NCI-H524 treated with DMSO at 0.1 percent for 48 hours (cell line): ENCODE results near the gene NEMP2.
A peak's percentile ranks its signal among the peaks of the same experiment; 100 is the strongest.

Source experiments
- DNase-seq: peaks from one replicate; lab custom pipeline; 2025; lab: John Stamatoyannopoulos, UW

NEMP2 gene

GRCh38 chr2:190554357-190555006 lies 20.0 kb upstream of the NEMP2 start:
- no peak for DNase-seq

- DNase-seq: no peak
Observed at GRCh38 chr2:190553254-190553653, 18.7 kb upstream of the NEMP2 start.

GRCh38 chr2:190551928-190552327 lies 17.4 kb upstream of the NEMP2 start:
- DNase-seq: no peak

- no peak for DNase-seq
Observed at GRCh38 chr2:190550137-190550536, 15.6 kb upstream of the NEMP2 start.

GRCh38 chr2:190547886-190548285 lies 13.4 kb upstream of the NEMP2 start:
- no peak for DNase-seq

- DNase-seq: no peak
Observed at GRCh38 chr2:190546734-190547133, 12.2 kb upstream of the NEMP2 start.

GRCh38 chr2:190545555-190546385 lies 11.2 kb upstream of the NEMP2 start:
- DNase-seq: no peak

GRCh38 chr2:190545093-190545492 lies 10.6 kb upstream of the NEMP2 start:
- DNase-seq: no peak

GRCh38 chr2:190540048-190540447 lies 5.5 kb upstream of the NEMP2 start:
- DNase-seq: no peak

- no peak for DNase-seq
Observed at GRCh38 chr2:190538201-190538600, 3.7 kb upstream of the NEMP2 start.

GRCh38 chr2:190537765-190538164 lies 3.2 kb upstream of the NEMP2 start:
- no peak for DNase-seq

GRCh38 chr2:190535586-190535985 lies 1.1 kb upstream of the NEMP2 start:
- no peak for DNase-seq

GRCh38 chr2:190535121-190535439 lies 558 bp upstream of the NEMP2 start:
- DNase-seq: no peak

- DNase-seq: no peak
Observed at GRCh38 chr2:190533968-190534309, 583 bp downstream of the NEMP2 start.

- DNase-seq: no peak
Observed at GRCh38 chr2:190533175-190533967, 1.2 kb downstream of the NEMP2 start.

- peak; percentile 70 for DNase-seq
Observed at GRCh38 chr2:190532581-190532980, 1.9 kb downstream of the NEMP2 start.

GRCh38 chr2:190530248-190530900 lies 4.1 kb downstream of the NEMP2 start:
- DNase-seq: no peak

GRCh38 chr2:190529486-190530247 lies 4.9 kb downstream of the NEMP2 start:
- DNase-seq: no peak

GRCh38 chr2:190528521-190529001 lies 6.0 kb downstream of the NEMP2 start:
- DNase-seq: no peak

GRCh38 chr2:190527918-190528317 lies 6.6 kb downstream of the NEMP2 start:
- DNase-seq: no peak

GRCh38 chr2:190527214-190527613 lies 7.3 kb downstream of the NEMP2 start:
- no peak for DNase-seq
